ENCODE results near the gene ARHGEF28.

The ARHGEF28 gene

GRCh38 chr5:73986729-73987128 is 360.7 kb downstream of the ARHGEF28 start:
- Histone ChIP-seq H3K4me3 (ENCODE audit: low read length, poor library complexity, severe bottlenecking) (no peak overlapping the region), H3K79me2 (ENCODE audit: insufficient read depth, low read length) (no peaks in the 10 kb centered on the region), H3K36me3 (ENCODE audit: insufficient read depth, low read length) (no peaks in the 10 kb centered on the region), H3K9me3 (ENCODE audit: insufficient read depth, low read depth, low read length) (no peaks in the 10 kb centered on the region), H3F3A (ENCODE audit: low read depth) (no peaks in the 10 kb centered on the region), H3K9me2 (replicated peaks; ENCODE audit: low read depth, low read length) (no peaks in the 10 kb centered on the region), H3K9ac (ENCODE audit: low read depth, low read length, poor library complexity, severe bottlenecking) (no peak overlapping the region), H3K27me3 (ENCODE audit: insufficient read depth, low read length, poor library complexity, severe bottlenecking) (no peaks in the 10 kb centered on the region), H2AFZ (ENCODE audit: low read length) (no peak overlapping the region), H4K20me1 (ENCODE audit: insufficient read depth, low read length, poor library complexity, severe bottlenecking) (no peaks in the 10 kb centered on the region), H3K4me2 (ENCODE audit: low read depth, low read length, poor library complexity, severe bottlenecking) (no peak overlapping the region), H3K4me1 (ENCODE audit: insufficient read depth, low read length, poor library complexity, severe bottlenecking) (peaks cover 15% of the 10 kb centered on the region)
- TF ChIP-seq EZH2phosphoT487 (IDR thresholded peaks at IDR 0.05; ENCODE audit: borderline replicate concordance), result no peak
- TF ChIP-seq CTCF (conservative IDR thresholded peaks at IDR 0.05; ENCODE audit: low read length), result no peak

- Histone ChIP-seq H2AFZ (ENCODE audit: low read length) (no peak overlapping the region), H3K4me2 (ENCODE audit: low read depth, low read length, poor library complexity, severe bottlenecking) (no peak overlapping the region), H3K4me1 (ENCODE audit: insufficient read depth, low read length, poor library complexity, severe bottlenecking) (peaks cover 15% of the 10 kb centered on the region), H3K4me3 (ENCODE audit: low read length, poor library complexity, severe bottlenecking) (no peak overlapping the region), H4K20me1 (ENCODE audit: insufficient read depth, low read length, poor library complexity, severe bottlenecking) (no peaks in the 10 kb centered on the region), H3K27me3 (ENCODE audit: insufficient read depth, low read length, poor library complexity, severe bottlenecking) (no peaks in the 10 kb centered on the region), H3F3A (ENCODE audit: low read depth) (no peaks in the 10 kb centered on the region), H3K9ac (ENCODE audit: low read depth, low read length, poor library complexity, severe bottlenecking) (no peak overlapping the region), H3K9me2 (replicated peaks; ENCODE audit: low read depth, low read length) (no peaks in the 10 kb centered on the region), H3K9me3 (ENCODE audit: insufficient read depth, low read depth, low read length) (no peaks in the 10 kb centered on the region), H3K79me2 (ENCODE audit: insufficient read depth, low read length) (no peaks in the 10 kb centered on the region), H3K36me3 (ENCODE audit: insufficient read depth, low read length) (no peaks in the 10 kb centered on the region)
- TF ChIP-seq EZH2phosphoT487 (IDR thresholded peaks at IDR 0.05; ENCODE audit: borderline replicate concordance) (no peak), CTCF (conservative IDR thresholded peaks at IDR 0.05; ENCODE audit: low read length) (no peak)
These were observed 361.9 kb downstream of the ARHGEF28 start for GRCh38 chr5:73987915-73988314.

- no peaks in the 10 kb centered on the region for H3K9me3 ChIP-seq (ENCODE audit: insufficient read depth, low read depth, low read length)
- H3K36me3 ChIP-seq (ENCODE audit: insufficient read depth, low read length), result no peaks in the 10 kb centered on the region
- no peak overlapping the region for H2AFZ ChIP-seq (ENCODE audit: low read length)
- H3K4me3 ChIP-seq (ENCODE audit: low read length, poor library complexity, severe bottlenecking), result no peak overlapping the region
- no peaks in the 10 kb centered on the region for H3F3A ChIP-seq (ENCODE audit: low read depth)
- no peak overlapping the region for H3K4me2 ChIP-seq (ENCODE audit: low read depth, low read length, poor library complexity, severe bottlenecking)
- no peak overlapping the region for H3K9ac ChIP-seq (ENCODE audit: low read depth, low read length, poor library complexity, severe bottlenecking)
- no peaks in the 10 kb centered on the region for H4K20me1 ChIP-seq (ENCODE audit: insufficient read depth, low read length, poor library complexity, severe bottlenecking)
- peaks cover 15% of the 10 kb centered on the region for H3K4me1 ChIP-seq (ENCODE audit: insufficient read depth, low read length, poor library complexity, severe bottlenecking)
- TF ChIP-seq CTCF (conservative IDR thresholded peaks at IDR 0.05; ENCODE audit: low read length) (no peak), EZH2phosphoT487 (IDR thresholded peaks at IDR 0.05; ENCODE audit: borderline replicate concordance) (no peak)
- no peaks in the 10 kb centered on the region for H3K9me2 ChIP-seq (replicated peaks; ENCODE audit: low read depth, low read length)
- H3K27me3 ChIP-seq (ENCODE audit: insufficient read depth, low read length, poor library complexity, severe bottlenecking), result no peaks in the 10 kb centered on the region
- H3K79me2 ChIP-seq (ENCODE audit: insufficient read depth, low read length), result no peaks in the 10 kb centered on the region
These were observed 364.0 kb downstream of the ARHGEF28 start for GRCh38 chr5:73989956-73990355.

All from Loucy (cell line).